HL-60 (cell line): ENCODE data around the gene OSBP2.
"Not testable (repeated sequence)": the region's sequence is repeated elsewhere in the genome, so short reads cannot be mapped to it uniquely, and the experiment has no call there.

Experiments used
- DNase-seq, 2 experiments: peaks; one replicate each; pipeline ENCODE4 v3.0.0-alpha.2; 2010 to 2020; ENCODE audit warnings: low read depth in 1 of 2, low spot score in 1 of 2
- H3K27ac ChIP-seq: fragments of 250-450 bp; sonication (Bioruptor Pico); replicated peaks from 2 replicates; pipeline ENCODE4 v1.5.1; 2020; ENCODE audit warnings: mild to moderate bottlenecking, moderate library complexity
- H3K27me3 ChIP-seq: fragments of 250-450 bp; sonication (Bioruptor Pico); 2 replicates; pipeline ENCODE4 v1.5.1; 2021; ENCODE audit warnings: mild to moderate bottlenecking, moderate library complexity; ENCODE audit not compliant: insufficient read depth, poor library complexity, severe bottlenecking
- H3K4me3 ChIP-seq: replicated peaks from 2 replicates; pipeline ENCODE4 v1.5.1; 2011; ENCODE audit warnings: mild to moderate bottlenecking, control low read depth, low read length; ENCODE audit not compliant: insufficient read depth
- CTCF ChIP-seq: IDR thresholded peaks from one replicate; pipeline ENCODE4 v1.5.1; 2011; ENCODE audit warnings: low read length, control low read depth, inconsistent platforms; ENCODE audit not compliant: insufficient read depth
- GABPA ChIP-seq: IDR thresholded peaks from 2 replicates; pipeline ENCODE4 v1.6.1; 2012; ENCODE audit warnings: low read depth
- POLR2AphosphoS5 ChIP-seq: IDR thresholded peaks from 2 replicates; pipeline ENCODE4 v1.6.1; 2012; ENCODE audit warnings: low read depth
- SPI1 ChIP-seq: IDR thresholded peaks from 2 replicates; pipeline ENCODE4 v1.6.1; 2012; ENCODE audit warnings: low read depth, mild to moderate bottlenecking, borderline replicate concordance
- TF ChIP-seq, protein P1 (sequence below): IDR thresholded peaks from 2 replicates; pipeline ENCODE4 v1.6.1; 2012; ENCODE audit warnings: low read depth; ENCODE audit not compliant: insufficient replicate concordance

OSBP2 gene

GRCh38 chr22:30705710-30706651 lies 11.3 kb downstream of the OSBP2 start:
- Histone ChIP-seq H3K4me3 (no peak overlapping the region), H3K27me3 (no peaks in the 10 kb centered on the region), H3K27ac (no peak overlapping the region)
- TF ChIP-seq CTCF, result no peak
- no peak for TF ChIP-seq POLR2AphosphoS5
- peak in 1 of 2 experiments; percentile 49 for DNase-seq

DNA sequence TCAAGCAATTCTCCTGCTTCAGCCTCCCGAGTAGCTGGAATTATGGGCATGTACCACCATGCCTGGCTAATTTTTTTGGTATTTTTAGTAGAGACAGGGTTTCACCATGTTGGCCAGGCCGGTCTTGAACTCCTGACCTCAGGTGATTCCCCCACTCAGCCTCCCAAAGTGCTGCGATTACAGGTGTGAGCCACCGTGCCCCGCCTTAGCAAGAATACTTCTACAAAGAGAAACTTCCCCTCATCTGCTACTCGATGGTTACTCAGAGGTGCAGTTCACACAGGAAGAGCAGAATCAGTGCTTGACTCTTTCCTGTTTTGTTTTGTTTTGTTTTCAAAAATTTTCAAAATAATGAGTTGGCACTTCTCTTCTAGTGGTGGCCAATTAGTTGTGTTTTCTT lies 15.3 kb downstream of the OSBP2 start:
- DNase-seq, H3K27me3 ChIP-seq, H3K4me3 ChIP-seq, H3K27ac ChIP-seq: not testable (repeated sequence)

DNA sequence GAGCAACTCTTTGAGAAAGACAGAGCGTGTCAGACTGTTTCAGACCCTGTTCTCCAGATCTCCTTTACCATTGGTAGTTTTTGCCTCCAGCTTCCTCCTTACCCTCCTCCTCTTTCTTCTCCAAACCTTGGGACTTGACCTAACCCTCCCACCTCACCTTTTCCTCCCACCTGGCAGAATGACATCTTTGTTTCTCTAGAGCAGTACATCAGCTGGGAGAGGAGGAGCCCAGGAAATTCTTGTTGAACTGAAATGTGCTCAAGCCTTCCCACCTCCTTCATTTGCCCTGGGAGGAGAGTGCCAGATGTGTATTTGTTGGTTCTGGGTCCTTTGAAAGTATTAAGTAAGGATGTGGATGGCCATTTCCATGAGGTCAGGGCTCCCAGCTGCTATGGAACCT lies 17.4 kb downstream of the OSBP2 start:
- DNase-seq, result no peak
- Histone ChIP-seq H3K27me3 (no peaks in the 10 kb centered on the region), H3K27ac (no peak overlapping the region), H3K4me3 (no peak overlapping the region)
- TF ChIP-seq SPI1, result no peak
- no peak for TF ChIP-seq GABPA

GRCh38 chr22:30714062-30714461 lies 19.4 kb downstream of the OSBP2 start:
- H3K4me3 ChIP-seq, result no peak overlapping the region
- no peaks in the 10 kb centered on the region for H3K27me3 ChIP-seq
- no peak overlapping the region for H3K27ac ChIP-seq
- DNase-seq, result no peak
- TF ChIP-seq POLR2AphosphoS5 (no peak), CTCF (no peak), SPI1 (no peak), GABPA (no peak)
- TF ChIP-seq, protein P1, sequence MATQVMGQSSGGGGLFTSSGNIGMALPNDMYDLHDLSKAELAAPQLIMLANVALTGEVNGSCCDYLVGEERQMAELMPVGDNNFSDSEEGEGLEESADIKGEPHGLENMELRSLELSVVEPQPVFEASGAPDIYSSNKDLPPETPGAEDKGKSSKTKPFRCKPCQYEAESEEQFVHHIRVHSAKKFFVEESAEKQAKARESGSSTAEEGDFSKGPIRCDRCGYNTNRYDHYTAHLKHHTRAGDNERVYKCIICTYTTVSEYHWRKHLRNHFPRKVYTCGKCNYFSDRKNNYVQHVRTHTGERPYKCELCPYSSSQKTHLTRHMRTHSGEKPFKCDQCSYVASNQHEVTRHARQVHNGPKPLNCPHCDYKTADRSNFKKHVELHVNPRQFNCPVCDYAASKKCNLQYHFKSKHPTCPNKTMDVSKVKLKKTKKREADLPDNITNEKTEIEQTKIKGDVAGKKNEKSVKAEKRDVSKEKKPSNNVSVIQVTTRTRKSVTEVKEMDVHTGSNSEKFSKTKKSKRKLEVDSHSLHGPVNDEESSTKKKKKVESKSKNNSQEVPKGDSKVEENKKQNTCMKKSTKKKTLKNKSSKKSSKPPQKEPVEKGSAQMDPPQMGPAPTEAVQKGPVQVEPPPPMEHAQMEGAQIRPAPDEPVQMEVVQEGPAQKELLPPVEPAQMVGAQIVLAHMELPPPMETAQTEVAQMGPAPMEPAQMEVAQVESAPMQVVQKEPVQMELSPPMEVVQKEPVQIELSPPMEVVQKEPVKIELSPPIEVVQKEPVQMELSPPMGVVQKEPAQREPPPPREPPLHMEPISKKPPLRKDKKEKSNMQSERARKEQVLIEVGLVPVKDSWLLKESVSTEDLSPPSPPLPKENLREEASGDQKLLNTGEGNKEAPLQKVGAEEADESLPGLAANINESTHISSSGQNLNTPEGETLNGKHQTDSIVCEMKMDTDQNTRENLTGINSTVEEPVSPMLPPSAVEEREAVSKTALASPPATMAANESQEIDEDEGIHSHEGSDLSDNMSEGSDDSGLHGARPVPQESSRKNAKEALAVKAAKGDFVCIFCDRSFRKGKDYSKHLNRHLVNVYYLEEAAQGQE, result no peak

DNA sequence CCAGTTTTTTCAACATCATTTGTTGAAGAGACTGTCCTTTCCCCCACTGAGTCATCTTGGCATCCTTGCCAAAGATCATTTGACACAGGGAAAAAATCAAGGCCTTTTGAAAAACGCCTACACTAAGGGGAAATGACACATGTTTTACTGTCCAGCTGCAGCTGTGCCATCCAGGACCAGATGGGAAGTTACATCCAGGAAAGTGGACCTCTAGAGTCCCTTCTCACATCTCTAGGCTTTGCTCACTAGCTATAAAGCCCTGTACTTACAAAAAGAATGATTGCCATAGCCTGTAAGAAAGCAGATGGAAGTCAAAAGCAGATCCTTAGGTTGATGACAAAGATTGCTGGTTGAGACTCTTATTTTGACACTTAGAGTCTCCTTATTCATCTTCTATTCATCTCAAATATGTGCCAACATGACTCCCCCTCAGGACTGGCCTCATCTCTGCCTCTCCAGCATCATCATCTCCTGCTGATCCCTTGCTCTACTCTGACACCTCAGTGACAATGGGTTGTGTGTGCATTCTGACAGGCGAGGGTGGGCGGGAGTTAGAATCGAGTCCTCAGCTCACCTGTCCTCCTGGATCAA lies 22.8 kb downstream of the OSBP2 start:
- H3K27ac ChIP-seq, result no peak overlapping the region
- DNase-seq, result no peak
- H3K27me3 ChIP-seq, result no peaks in the 10 kb centered on the region
- TF ChIP-seq CTCF (no peak), SPI1 (no peak), POLR2AphosphoS5 (no peak), GABPA (no peak)
- TF ChIP-seq, protein P1, result no peak
- no peak overlapping the region for H3K4me3 ChIP-seq
